ENCODE results near the gene USP10. TPM values are rescaled to one million over a fixed set of nuclear protein-coding genes. Genes with fewer than 3 reads are reported as not detected.
"Not testable (repeated sequence)": the region's sequence is repeated elsewhere in the genome, so short reads cannot be mapped to it uniquely, and the experiment has no call there.

Gene USP10
- total RNA-seq, 2 experiments from 2014 or later = 93.9 to 95.2 TPM

DNA sequence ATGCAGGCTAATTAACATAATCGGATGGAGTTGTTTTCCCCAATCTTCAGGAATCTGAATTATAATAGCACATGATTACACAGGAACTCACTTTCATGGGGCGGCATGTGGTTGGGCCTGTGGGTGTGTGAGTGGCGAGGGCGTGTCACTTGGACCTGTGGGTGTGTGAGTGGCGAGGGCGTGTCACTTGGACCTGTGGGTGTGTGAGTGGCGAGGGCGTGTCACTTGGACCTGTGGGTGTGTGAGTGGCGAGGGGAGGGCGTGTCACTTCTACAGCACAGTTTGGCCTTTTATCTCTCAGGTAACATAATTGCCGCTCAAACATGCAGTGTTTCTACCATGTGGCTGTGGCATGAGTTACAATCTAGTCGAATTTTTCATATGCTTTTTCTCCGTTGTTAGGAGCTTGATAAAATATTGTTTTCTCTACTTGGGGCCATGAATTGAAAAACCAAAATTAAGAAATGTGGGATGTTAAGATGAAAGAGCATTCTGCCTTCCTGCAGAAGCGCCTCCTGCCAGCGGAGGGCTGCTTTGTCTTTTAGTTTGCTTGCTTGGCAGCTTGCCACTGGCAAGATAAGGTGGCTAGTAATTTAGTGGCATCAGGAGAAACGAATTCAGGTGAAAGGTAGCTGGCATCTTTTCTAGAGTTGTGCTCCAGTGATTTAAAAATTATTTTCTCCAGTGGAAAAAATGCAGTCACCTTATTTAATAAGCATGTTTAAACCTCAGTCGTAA is 36.2 kb downstream of the USP10 start:
- no peaks in the 10 kb centered on the region for H3K27me3 Mint-ChIP-seq (ENCODE audit: low read depth)
- H3K36me3 Mint-ChIP-seq (ENCODE audit: low read depth) = peaks cover 6% of the 10 kb centered on the region
- H3K27ac Mint-ChIP-seq = no peak overlapping the region
- no peaks in the 10 kb centered on the region for H3K9me3 Mint-ChIP-seq
- H3K4me3 Mint-ChIP-seq = no peak overlapping the region
- H3K4me1 Mint-ChIP-seq (ENCODE audit: low read depth) = peaks cover 48% of the 10 kb centered on the region
- DNase-seq = peak; percentile 22
- CTCF ChIA-PET = interaction anchor here (1.1 to 7.8 kb wide), 4 partner anchors 9 to 230 kb away, joined by 3 to 124 read pairs (median 3); no protein-coding TSS in a partner anchor
- intact Hi-C loops (cut with micrococcal nuclease) = loop anchor here (10.0 kb wide), 2 partner anchors 461 to 781 kb away; partner anchors contain the start of gene OSGIN1

DNA sequence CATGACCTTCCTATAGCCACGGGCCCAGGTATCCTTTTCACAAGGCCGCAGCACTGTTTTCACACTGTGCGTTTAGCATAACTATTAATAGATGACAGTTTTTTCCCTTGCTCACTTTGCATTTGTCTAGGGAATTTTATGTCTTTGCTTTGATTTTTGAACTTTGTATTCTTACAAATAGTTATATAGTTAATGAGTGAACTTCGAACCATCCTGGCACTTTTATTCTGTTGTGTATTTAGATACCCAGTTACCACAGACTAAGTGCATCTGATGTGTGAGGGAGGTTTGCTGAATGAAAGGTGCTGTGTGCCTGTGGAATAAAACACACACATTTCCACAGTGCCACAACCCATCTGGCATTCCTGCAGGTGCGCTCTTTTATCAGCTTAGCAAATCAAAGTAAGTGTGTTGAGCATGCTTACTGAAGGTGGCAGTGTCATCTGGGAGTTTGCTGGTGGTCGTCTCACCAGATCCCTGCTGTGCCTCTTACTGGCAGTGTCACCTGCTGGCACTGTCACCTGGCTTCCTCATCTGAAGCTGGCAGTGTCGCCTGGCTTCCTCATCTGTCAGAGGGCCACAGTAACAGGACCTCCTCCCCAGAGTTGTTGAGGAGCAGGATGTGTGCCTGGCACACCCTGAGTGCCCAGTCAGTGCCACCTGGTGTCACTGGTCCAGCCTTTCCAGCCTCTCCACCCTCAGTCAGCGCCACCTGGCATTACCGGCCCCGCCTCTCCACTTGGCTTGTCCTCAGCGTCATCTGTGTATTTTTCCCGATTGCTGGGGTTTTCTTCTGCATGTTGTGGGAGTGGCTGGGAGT is 37.6 kb downstream of the USP10 start:
- H3K27ac Mint-ChIP-seq = no peak overlapping the region
- H3K4me1 Mint-ChIP-seq (ENCODE audit: low read depth) = peaks cover 52% of the 10 kb centered on the region
- intact Hi-C loops (cut with micrococcal nuclease) = loop anchor here (1.0 to 10.0 kb wide), 6 partner anchors 65 to 783 kb away; partner anchors contain the start of gene OSGIN1
- H3K4me3 Mint-ChIP-seq = no peak overlapping the region
- no peaks in the 10 kb centered on the region for H3K27me3 Mint-ChIP-seq (ENCODE audit: low read depth)
- H3K9me3 Mint-ChIP-seq = no peaks in the 10 kb centered on the region
- DNase-seq = no peak
- CTCF ChIA-PET = interaction anchor here (0.6 to 7.8 kb wide), 26 partner anchors 10 to 234 kb away, joined by 3 to 124 read pairs (median 5); no protein-coding TSS in a partner anchor
- H3K36me3 Mint-ChIP-seq (ENCODE audit: low read depth) = peaks cover 12% of the 10 kb centered on the region

DNA sequence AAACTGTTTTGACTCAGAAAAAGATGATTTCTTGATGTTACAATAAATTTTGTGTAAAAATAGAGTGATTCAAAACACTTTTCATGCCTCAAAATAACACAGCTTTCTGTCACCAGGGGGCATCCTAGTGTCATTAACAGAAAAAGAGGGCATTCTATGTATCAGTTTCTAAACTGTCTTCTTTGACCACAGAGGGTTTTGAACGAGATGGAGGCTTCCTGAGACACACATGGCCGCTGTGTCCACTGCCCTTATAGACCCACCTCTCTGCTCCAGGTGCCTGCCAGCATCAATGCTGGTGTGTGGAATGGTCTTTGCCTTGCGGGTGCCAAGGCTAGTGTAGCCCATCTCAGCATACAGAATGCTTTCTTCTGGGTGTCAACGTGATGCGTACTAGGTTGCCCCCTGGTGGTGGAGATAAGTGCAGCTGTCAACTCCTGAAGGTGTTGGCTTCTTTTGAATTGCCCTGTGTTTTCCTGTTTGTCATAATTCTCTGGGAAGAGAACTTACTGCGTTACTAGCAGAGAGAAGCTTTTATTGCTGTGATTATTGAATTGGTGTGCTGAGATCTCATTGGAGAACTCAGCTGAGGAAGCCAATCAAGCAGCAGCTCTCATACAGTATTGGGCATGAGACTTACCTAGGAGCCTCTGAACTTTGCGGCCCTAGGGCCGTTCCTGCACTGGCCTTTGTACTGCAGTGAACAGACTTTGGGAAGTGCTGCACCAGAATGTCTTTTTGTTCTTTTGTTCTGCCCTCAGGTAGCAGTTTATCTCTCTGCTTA is 38.6 kb downstream of the USP10 start:
- Mint-ChIP-seq H3K36me3 (ENCODE audit: low read depth) (peaks cover 14% of the 10 kb centered on the region), H3K4me1 (ENCODE audit: low read depth) (peaks cover 53% of the 10 kb centered on the region)

DNA sequence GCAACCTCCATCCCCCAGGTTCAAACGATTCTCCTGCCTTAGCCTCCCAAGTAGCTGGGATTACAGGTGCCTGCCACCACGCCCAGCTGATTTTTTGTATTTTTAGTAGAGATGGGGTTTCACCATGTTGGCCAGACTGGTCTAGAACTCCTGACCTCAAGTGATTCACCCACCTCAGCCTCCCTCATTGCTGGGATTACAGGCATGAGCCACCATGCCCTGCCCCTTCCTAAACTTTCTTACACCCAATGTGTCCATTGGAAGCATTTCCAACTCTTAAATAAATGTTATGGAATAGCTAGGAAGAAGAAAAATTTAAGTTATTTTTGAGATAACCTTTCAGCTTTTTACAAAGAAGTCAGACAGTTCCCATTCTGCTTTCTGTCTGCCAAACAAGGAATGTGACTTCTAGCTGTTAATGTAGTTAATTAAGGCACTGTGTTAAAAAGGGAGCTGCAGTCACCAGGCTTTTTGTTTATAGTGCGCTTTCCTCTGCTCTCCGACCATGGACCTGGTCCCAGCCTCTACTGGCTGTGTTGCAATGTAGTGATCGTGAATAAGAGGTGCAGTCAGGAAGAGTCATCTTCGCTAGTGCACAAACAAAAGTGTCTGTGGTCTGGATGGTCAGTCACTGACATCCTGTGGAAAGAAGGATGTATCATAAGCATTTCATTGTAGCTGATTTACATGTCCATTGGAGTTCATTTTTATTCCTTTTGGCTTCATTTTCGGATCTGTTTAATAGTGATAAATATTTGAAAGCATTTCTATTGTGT is 39.7 kb downstream of the USP10 start:
- Mint-ChIP-seq H3K27ac (no peak overlapping the region), H3K4me1 (ENCODE audit: low read depth) (peaks cover 52% of the 10 kb centered on the region)

More for the DNA sequence above, 38.6 kb downstream of the USP10 start:
- peak; percentile 85 for DNase-seq
- intact Hi-C loops (cut with micrococcal nuclease) = loop anchor here (1.0 to 10.0 kb wide), 6 partner anchors 66 to 784 kb away; partner anchors contain the start of gene OSGIN1
- Mint-ChIP-seq H3K27ac (no peak overlapping the region), H3K27me3 (ENCODE audit: low read depth) (no peaks in the 10 kb centered on the region), H3K4me3 (no peak overlapping the region), H3K9me3 (no peaks in the 10 kb centered on the region)
- CTCF ChIA-PET = interaction anchor here (0.5 to 7.8 kb wide), 39 partner anchors 9 to 570 kb away, joined by 3 to 124 read pairs (median 5); no protein-coding TSS in a partner anchor

DNA sequence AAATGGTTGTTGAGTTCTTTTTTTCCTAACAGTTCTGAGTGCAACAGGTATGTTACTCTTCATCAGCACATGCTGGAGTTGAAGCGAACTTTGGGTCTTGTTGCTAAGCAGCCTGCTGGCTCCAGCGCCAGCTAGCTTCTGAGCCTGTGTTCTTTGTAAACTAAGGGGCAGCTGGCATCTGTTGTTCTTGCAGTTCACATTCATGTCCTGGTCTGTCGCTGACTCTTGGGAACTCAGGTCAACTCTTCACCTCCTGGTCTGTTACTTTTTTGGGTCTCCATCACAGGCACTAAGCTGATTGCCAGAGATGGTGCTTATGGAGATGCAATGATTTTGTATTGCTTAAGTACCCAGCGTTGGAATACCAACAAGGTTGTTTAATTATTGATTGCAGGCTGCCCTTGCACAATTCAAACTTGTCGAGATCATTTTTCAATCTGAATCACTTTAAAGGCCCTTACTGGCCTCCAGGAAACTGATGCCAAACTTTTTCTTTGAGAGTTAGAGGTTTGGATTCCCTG is 40.9 kb downstream of the USP10 start:
- peaks cover 19% of the 10 kb centered on the region for H3K36me3 Mint-ChIP-seq (ENCODE audit: low read depth)
- no peak overlapping the region for H3K27ac Mint-ChIP-seq
- H3K4me3 Mint-ChIP-seq = no peak overlapping the region
- CTCF ChIA-PET = interaction anchor here (0.6 to 7.8 kb wide), 6 partner anchors 13 to 214 kb away, joined by 3 to 124 read pairs (median 21); no protein-coding TSS in a partner anchor
- H3K4me1 Mint-ChIP-seq (ENCODE audit: low read depth) = peaks cover 43% of the 10 kb centered on the region
- no peaks in the 10 kb centered on the region for H3K9me3 Mint-ChIP-seq
- H3K27me3 Mint-ChIP-seq (ENCODE audit: low read depth) = no peaks in the 10 kb centered on the region
- intact Hi-C loops (cut with micrococcal nuclease) = no loop called here
- no peak for DNase-seq

More for the DNA sequence above, 39.7 kb downstream of the USP10 start:
- Mint-ChIP-seq H3K27me3 (ENCODE audit: low read depth) (no peaks in the 10 kb centered on the region), H3K36me3 (ENCODE audit: low read depth) (peaks cover 16% of the 10 kb centered on the region), H3K9me3 (no peaks in the 10 kb centered on the region), H3K4me3 (no peak overlapping the region)
- intact Hi-C loops (cut with micrococcal nuclease) = loop anchor here (10.0 kb wide), 2 partner anchors 465 to 785 kb away; partner anchors contain the start of gene OSGIN1
- DNase-seq = no peak
- CTCF ChIA-PET = interaction anchor here (0.7 to 7.8 kb wide), 21 partner anchors 8 to 391 kb away, joined by 3 to 124 read pairs (median 9); no protein-coding TSS in a partner anchor

DNA sequence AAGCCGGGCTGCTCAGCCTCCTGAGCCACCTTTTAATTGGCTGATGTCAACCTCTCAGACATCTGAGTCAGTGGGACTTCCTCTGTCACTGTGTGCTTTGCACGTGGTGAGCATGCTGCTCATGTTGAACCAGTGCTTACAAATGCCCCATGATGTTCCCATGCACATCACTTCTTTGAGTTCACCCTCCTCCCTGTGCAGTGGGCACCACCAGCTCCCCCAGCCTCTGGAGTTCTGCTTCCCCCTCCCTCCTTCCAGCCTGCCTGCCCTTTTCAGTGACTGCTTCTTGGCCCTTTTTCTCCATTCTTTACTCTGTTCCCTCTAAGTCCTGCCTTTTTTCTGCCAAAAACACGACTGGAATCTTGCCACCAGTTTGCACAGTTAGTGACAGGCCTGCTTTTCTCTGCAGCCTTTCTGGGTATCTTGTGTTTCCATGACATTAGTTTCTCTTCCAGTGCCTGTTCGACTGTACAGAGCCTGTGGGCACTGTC is 41.6 kb downstream of the USP10 start:
- H3K27me3 Mint-ChIP-seq (ENCODE audit: low read depth) = no peaks in the 10 kb centered on the region
- peak overlapping the region; percentile 24 for H3K27ac Mint-ChIP-seq
- H3K36me3 Mint-ChIP-seq (ENCODE audit: low read depth) = peaks cover 19% of the 10 kb centered on the region
- H3K4me1 Mint-ChIP-seq (ENCODE audit: low read depth) = peaks cover 36% of the 10 kb centered on the region
- intact Hi-C loops (cut with micrococcal nuclease) = no loop called here
- peak; percentile 45 for DNase-seq
- CTCF ChIA-PET = interaction anchor here (0.5 to 7.8 kb wide), 4 partner anchors 12 to 117 kb away, joined by 3 to 124 read pairs (median 40); no protein-coding TSS in a partner anchor
- no peaks in the 10 kb centered on the region for H3K9me3 Mint-ChIP-seq
- no peak overlapping the region for H3K4me3 Mint-ChIP-seq

DNA sequence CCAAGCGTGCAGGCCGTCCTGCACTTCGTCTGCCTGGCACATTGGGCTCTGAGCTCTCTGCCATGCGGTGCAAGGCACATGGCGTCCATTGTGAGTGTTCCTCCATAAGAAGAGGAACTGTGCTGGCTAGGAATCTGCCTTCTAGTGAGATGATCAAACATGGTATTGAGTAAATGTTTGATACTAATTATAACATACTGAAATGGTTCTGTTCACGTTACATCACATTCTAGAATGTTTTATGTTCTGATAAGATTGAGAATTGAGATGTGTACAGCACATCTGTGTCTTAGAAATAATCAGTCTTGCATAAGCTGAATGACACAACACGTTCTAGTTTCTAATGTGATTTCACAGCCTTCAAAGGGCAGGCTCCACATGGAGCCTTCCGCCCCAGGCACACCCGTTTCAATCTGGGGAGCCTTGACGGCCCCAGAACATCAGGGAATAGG is 42.9 kb downstream of the USP10 start:
- Mint-ChIP-seq H3K4me3 (no peak overlapping the region), H3K27ac (no peak overlapping the region), H3K9me3 (no peaks in the 10 kb centered on the region), H3K36me3 (ENCODE audit: low read depth) (peaks cover 21% of the 10 kb centered on the region), H3K4me1 (ENCODE audit: low read depth) (peaks cover 30% of the 10 kb centered on the region), H3K27me3 (ENCODE audit: low read depth) (no peaks in the 10 kb centered on the region)
- CTCF ChIA-PET = interaction anchor here (0.6 to 1.0 kb wide), 4 partner anchors 11 to 44 kb away, joined by 3 read pairs; no protein-coding TSS in a partner anchor
- intact Hi-C loops (cut with micrococcal nuclease) = no loop called here
- DNase-seq = no peak

DNA sequence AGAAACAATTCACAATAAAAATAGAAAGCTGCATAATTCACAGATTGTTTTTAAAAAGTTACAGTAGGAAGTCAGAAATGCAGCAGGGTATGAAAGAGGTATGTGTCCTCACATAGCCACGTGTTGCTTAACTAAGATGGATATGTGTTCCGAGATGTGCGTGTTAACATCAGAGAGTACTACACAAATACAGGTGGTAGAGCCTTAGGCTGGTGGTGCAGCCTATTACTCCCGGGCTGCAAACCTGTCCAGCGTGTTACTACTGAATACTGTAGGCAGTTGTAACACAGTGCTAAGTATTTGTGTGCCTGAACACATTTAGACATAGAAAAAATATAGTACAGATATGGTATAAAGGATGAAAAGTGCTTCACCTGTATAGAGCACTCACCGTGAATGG is 46.4 kb downstream of the USP10 start:
- intact Hi-C loops (cut with micrococcal nuclease) = no loop called here
- Mint-ChIP-seq H3K9me3 (no peaks in the 10 kb centered on the region), H3K4me1 (ENCODE audit: low read depth) (peaks cover 26% of the 10 kb centered on the region), H3K27me3 (ENCODE audit: low read depth) (no peaks in the 10 kb centered on the region), H3K27ac (no peak overlapping the region), H3K4me3 (no peak overlapping the region), H3K36me3 (ENCODE audit: low read depth) (peaks cover 20% of the 10 kb centered on the region)
- no peak for DNase-seq
- CTCF ChIA-PET = interaction anchor here (0.8 to 3.1 kb wide), 4 partner anchors 8 to 206 kb away, joined by 3 to 36 read pairs (median 5); no protein-coding TSS in a partner anchor

DNA sequence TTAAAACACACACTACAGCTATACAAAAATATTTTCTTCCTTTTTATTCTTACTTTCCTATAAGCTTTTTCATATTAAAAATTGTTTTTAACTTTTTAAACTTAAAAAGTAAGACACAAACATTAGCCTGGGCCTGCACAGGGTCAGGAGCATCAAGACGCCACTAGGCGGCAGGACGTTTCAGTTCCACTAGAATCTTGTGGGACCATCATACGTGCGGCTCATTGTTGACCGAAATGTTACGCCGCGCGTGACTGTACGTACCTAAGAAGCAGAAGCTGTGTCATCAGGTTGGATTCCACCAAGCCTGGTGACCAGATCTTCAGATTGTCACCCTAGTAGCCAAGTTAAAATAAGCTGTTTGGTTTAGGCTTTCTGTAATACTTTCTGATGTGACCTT is 47.1 kb downstream of the USP10 start:
- H3K4me1 Mint-ChIP-seq (ENCODE audit: low read depth) = peaks cover 28% of the 10 kb centered on the region
- H3K4me3 Mint-ChIP-seq = no peak overlapping the region
- intact Hi-C loops (cut with micrococcal nuclease) = no loop called here
- H3K9me3 Mint-ChIP-seq = no peaks in the 10 kb centered on the region
- no peak for DNase-seq
- no peaks in the 10 kb centered on the region for H3K27me3 Mint-ChIP-seq (ENCODE audit: low read depth)
- CTCF ChIA-PET = interaction anchor here (0.8 to 3.1 kb wide), 7 partner anchors 9 to 224 kb away, joined by 3 to 36 read pairs (median 4); no protein-coding TSS in a partner anchor
- no peak overlapping the region for H3K27ac Mint-ChIP-seq
- peaks cover 14% of the 10 kb centered on the region for H3K36me3 Mint-ChIP-seq (ENCODE audit: low read depth)

DNA sequence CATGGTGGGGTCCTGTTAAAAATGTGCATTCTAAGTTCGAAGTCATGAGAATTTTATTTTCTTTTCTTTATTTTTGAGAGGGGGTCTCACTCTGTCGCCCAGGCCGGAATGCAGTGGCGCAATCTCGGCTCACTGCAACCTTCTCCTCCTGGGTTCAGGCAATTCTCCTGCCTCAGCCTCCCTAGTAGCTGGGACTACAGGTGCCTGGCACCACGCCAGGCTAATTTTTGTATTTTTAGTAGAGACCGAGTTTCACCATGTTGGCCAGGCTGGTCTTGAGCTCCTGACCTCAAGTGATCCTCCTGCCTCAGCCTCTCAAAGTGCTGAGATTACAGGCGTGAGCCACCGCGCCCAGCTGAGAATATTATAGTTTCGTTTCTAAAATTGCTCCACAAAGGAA is 48.4 kb downstream of the USP10 start:
- H3K27me3 Mint-ChIP-seq (ENCODE audit: low read depth); H3K4me3 Mint-ChIP-seq; DNase-seq; intact Hi-C loops (cut with micrococcal nuclease); H3K27ac Mint-ChIP-seq; H3K9me3 Mint-ChIP-seq: not testable (repeated sequence)
- CTCF ChIA-PET = interaction anchor here (0.7 to 3.1 kb wide), 5 partner anchors 10 to 223 kb away, joined by 3 to 36 read pairs (median 3); no protein-coding TSS in a partner anchor
- peaks cover 16% of the 10 kb centered on the region for H3K36me3 Mint-ChIP-seq (ENCODE audit: low read depth)
- H3K4me1 Mint-ChIP-seq (ENCODE audit: low read depth) = peaks cover 31% of the 10 kb centered on the region
